Hematopoietic multipotent progenitor cell treated with erythropoietin and hydrocortisone succinate and interleukin-3 and kit ligand, for 8 days (in vitro differentiated cells): ENCODE data around the gene PROSER2.
A peak's percentile ranks its signal among the peaks of the same experiment; 100 is the strongest.

ENCODE experiments used
- DNase-seq: peaks from one replicate; pipeline ENCODE4 v3.0.0-alpha.2; 2015

The PROSER2 gene

GRCh38 chr10:11869743-11870460, 46.7 kb downstream of the PROSER2 start:
- no peak for DNase-seq

DNA sequence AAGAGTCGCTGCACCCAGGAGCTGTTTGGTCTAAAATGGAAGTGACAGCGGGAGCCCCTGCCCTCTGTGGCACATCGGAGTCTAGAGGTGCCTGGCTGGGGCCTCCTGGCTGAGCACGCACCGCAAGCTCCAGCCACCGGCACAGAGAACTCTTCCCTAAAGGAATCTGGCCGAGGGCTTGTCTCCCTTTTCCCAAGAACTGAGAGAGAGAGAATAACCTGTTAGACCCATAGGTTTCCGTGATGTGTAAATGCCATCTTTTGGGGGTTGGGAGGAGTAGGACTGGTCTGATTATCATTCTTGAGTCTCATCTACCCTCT, 47.3 kb downstream of the PROSER2 start:
- DNase-seq: no peak

DNA sequence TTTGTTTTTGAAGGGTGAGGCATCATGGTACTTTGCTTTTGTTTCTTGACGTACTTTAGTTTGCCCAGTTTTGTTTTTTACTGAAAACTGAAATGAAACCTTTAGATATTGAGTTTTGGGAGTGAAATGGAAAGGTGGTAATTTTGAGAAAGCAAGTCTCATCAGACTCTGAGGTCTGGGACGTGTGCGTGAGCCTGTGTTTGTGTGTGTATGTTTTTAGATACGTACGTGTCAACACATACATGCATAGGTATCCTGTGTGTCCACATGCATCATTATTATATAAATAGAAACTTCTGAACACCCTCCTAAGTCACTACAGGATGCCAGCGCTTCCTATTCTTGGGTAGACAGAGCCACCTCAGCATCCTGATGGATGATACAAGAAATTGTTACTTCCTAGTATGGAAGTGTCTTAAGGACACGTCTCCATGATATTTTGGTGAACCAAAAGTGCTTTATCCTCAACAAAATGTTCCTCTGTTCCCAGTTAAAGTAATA, 47.8 kb downstream of the PROSER2 start:
- no peak for DNase-seq

DNA sequence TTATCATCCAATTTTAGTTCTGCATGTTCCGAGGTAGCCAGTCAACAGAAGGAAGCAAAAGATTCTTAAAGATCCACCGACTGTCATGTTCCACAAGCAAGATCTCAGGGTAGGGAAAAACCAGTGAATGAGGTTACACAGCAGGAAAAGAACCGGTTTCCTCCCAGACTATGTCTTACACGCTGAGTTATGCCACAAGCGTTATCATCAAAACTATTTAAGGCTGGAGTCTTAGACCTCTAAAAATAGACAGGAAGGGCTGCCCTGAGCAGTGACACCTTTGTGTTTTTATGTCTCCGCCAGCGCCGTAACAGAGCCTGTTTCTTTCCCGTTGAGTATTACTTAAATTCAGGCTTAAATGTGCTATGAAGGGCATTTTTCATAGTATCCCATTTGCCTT, 48.3 kb downstream of the PROSER2 start:
- DNase-seq: no peak

- peak; percentile 97 for DNase-seq
Observed at GRCh38 chr10:11874568-11875493, 51.7 kb downstream of the PROSER2 start.

- DNase-seq: peak; percentile 73
Observed at GRCh38 chr10:11875494-11876281, 52.5 kb downstream of the PROSER2 start.

GRCh38 chr10:11876324-11876723, 53.2 kb downstream of the PROSER2 start:
- DNase-seq: no peak

- no peak for DNase-seq
Observed at GRCh38 chr10:11876805-11877590, 53.8 kb downstream of the PROSER2 start.

DNA sequence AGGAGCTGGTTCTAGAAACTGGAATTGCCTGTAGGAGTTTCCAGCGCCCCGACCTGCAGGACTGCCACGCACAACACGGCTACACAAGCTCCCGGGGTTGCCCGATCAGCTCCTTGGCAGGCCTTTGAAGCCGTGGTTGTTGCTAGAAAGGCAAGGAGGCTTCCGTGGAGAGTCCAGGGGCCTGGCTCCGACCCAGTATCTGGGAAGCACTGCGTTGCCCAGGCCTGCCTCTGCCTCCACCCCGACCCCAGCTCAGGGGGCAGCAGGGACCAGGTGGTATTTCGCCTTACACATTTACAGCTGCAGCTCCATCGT, 54.4 kb downstream of the PROSER2 start:
- no peak for DNase-seq

DNA sequence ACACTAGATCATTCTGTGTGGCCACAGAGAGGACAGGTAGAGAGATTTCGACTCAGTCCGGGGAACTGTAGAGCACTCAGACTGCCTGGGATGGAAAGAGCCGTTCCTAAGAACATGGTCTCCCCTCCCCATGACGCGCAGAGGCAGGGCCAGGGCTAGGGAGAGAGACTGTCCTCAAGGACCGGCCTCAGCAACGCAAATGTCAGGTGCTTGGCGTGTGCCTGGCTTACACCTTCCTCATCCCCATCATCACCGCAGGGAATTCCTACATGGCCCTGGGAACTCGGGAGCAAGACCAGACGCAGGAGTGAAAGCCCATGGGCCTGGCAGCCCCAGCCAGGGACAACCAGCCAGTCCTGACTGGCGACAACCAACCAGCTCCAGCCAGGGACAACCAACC, 55.6 kb downstream of the PROSER2 start:
- no peak for DNase-seq

- DNase-seq: peak; percentile 82
Observed at GRCh38 chr10:11879387-11880094, 56.4 kb downstream of the PROSER2 start.

DNA sequence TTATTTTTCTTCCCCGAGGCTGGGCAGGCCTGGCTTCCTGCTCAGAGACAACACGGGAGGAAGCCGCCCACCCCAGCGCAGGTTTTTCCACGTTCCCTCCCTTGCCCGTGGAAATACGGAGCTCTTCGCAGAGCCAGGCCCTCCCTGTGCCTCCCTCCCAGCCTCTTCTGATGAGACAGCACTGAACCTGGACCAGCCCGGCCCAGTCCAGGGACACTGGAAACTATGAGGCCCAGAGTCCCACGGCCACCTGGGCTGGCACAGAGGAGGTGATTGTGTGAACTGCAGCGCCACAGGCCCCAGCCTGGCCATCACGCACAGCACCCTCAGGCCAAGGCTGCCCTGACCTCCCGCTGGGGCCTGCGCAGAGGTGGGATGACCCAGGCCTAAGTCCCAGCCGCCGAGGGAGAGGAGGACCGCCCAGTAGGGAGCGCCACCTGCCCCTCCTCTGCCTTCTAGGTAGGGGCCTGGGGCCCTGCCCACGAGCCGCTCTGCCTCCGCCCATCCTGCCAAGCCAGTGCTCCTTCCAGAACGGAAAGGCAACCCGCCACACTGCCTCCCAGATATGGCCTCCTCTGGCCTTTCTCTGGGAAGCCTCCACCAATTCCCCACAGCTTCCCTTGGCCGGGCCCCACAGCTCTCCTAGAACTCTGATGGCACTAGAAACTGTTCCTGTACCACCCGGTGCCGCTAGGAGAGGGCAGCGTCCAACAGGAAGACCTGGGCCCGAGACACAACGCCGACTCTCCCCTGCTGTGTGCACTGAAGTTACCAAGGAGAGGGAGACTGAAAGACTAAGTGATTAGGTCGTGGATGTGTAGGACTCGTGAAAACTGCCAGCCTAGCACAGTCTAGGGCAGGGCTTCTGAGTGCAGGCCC, 57.2 kb downstream of the PROSER2 start:
- DNase-seq: no peak

DNA sequence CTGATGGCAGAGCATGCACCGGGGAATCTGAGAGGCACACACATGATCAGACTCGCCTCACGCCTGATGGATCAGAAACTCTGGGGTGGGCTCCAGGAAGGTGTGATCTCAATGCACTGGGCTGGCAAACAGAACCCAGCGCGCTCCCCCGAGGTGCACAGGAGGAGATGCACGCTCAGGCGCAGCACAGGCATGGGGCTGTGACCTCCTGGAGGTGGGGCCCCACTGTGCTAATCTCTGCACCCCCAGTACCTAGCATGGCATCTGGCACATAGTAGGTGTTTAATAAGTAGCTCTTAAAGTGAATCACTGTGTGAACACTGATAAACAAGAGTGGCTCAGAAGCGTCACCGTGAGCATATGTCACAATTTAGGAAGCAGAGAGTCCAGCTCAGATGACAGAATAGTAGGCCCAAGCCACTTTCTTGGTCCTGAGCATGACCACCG, 57.9 kb downstream of the PROSER2 start:
- no peak for DNase-seq

DNA sequence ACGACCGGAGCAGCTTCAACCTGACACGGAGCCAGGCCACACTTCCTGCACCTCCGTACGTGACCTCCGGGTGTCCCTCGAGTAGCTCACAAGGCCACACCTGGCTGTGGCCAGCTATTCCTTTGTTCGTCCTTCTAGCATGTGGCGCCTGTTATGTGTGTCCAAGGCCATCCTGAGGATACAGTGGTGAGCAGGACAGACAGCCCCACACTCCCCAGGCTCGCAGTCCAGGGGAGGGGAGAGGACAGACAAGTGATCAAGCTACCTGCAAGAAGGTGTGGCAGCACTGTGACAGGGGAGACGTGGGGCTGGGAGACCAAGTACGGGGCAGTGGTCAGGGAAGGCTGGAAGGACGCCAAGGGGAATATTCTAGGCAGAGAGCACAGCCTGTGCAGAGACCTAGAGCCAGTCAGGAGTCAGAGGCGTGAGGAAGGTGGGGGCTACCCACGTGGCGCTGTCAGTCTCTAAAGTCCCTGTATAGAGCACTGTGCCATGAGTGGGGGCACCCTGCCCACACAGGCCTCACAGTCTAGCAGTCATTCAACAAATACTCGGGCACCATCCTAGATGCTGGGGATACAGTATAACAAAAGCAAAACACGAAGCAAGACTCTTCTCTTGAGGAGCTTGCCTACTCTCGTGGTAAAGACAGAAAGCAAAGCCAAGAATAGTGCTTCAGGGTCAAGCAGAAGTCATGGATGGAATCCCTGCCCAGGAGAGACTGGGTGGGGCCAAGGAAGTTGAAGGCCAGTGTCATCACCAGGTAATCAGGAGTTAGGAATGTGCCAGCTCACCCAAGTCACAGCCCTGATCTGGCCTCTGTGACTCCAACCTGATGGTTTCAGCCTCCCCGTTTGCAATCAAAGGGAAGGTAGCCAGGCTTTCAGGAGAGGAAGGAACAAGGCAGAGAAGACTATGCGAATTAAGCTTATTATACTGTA, 58.6 kb downstream of the PROSER2 start:
- peak; percentile 51 for DNase-seq

GRCh38 chr10:11882646-11883375, 59.7 kb downstream of the PROSER2 start:
- DNase-seq: peak; percentile 88

DNA sequence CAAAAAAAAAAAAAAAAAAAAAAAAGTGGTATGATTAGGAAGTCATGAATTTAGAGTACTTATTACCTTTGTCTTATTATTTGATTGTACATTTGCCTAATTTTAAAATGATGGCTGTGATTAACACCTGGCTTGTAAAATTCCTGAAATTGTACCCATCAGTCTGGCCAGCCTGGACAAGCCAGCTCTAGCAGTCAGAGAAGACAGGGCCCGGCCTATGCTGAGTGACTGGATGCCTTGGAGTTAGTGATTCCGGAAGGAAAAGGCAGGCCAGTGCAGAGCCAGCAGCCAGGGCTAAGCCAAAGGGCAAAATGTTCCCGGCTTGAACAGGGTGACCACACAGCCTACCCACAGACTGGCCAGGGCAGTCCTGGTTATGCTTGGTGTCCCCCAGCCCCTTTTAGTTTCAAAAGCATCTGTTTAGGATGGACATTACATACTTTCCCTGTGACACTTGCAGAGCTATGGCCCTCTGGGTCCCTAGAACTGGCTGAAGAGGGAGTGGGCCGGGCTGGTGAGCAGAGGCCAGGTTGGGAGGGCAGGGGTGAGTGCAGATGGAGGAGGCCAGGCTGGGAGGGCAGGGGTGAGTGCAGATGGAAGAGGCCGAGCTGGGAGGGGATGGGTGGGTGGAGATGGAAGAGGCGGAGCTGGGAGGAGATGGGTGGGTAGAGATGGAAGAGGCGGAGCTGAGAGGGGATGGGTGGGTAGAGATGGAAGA, 61.7 kb downstream of the PROSER2 start:
- no peak for DNase-seq

DNA sequence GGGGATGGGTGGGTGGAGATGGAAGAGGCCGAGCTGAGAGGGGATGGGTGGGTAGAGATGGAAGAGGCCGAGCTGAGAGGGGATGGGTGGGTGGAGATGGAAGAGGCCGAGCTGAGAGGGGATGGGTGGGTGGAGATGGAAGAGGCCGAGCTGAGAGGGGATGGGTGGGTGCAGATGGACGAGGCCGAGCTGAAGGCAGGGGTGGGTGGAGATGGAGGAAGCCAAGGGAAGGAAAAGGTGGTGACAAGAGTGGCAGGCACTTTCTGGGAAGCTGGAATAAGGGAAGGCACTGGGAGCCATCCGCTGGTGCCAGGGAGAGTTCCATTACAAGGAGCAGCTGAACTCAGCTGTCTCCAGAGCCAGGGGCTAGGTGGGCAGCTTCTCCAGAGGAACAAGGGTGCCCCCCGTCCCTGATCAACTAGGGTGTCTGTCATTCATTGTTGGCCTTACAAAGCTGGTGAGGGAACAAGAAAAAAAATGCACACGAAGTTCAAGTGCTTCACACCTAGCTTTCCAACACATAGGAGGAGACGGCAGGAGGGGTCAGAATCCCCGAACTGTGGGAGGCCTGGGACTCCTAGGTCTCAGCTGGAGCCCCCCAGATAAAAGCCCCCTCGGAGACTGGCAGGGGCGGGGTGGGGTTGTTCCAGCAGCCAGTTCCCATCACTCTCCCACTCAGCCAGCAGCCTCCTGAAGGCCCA, 62.4 kb downstream of the PROSER2 start:
- no peak for DNase-seq

GRCh38 chr10:11886138-11886474, 63.0 kb downstream of the PROSER2 start:
- DNase-seq: no peak
